Epithelial cell of esophagus (primary cell): ENCODE results near the gene CFI.

Source experiments
- DNase-seq: peaks from one replicate; pipeline ENCODE4 v3.0.0; 2010; ENCODE audit warnings: low read depth
- H3K4me3 ChIP-seq: 2 replicates; pipeline ENCODE4 v1.5.1; 2011; ENCODE audit warnings: mild to moderate bottlenecking, low read length, control low read depth
- CTCF ChIP-seq: IDR thresholded peaks from 2 replicates; pipeline ENCODE4 v1.5.1; 2011; ENCODE audit warnings: low read depth, mild to moderate bottlenecking, low read length, control low read depth, inconsistent platforms; ENCODE audit not compliant: insufficient read depth; ENCODE audit errors: missing control alignments

The CFI gene

DNA sequence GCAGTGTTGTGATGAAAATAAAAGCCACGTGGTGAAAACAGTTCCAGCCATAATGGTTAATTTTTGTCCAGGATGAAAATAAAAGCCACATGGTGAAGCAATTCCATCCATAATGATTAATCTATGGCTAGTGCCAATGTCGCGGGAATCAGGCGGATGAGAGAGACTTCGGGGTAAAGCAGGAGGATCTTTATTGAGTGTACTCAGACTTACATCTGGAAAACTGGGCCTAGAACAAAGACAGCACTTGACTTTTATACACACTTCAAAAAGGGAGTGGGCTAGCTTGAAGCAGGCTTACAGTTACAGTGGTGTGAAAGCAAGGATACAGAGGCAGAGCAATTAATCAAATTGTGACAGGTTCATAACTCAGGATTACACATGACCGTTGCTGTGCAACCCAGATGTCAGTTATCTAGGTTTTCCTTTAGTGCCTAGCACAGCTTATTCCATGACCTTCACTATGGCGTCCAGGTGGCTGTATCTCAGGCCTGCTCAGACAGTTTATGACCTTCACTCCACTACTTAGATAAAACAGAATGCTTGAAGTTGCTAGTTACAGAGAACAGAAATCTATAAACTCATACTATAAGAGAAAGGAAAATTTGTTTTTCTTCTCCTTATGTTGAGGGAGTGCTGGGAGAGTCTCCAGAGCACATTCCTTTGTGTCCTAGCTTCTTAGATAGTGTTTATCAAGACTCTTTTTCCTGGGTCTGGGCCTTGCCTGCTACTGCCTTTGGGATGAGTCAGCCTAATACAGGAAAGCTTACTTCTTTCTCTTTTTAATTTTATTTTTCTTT lies 66.0 kb downstream of the CFI start:
- TF ChIP-seq CTCF = no peak
- DNase-seq = no peak
- no peak overlapping the region for H3K4me3 ChIP-seq

DNA sequence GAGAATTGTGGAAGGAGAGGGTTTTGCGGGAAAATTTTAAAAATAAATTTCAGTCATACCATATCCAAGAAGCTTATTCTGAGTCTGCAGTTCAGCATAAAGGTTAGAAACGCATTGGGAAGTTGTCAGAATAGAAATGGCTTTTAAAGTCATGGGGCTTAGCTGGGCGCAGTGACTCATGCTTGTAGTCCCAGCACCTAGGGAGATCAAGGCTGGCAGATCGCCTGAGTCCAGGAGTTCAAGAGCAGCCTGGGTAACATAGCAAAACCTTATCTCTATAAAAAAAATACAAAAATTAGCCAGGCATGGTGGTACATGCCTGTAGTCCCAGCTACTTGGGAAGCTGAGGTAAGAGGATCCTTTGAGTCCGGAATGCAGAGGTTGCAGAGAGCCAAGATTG lies 68.1 kb downstream of the CFI start:
- DNase-seq = no peak
- no peak for TF ChIP-seq CTCF
- no peak overlapping the region for H3K4me3 ChIP-seq

DNA sequence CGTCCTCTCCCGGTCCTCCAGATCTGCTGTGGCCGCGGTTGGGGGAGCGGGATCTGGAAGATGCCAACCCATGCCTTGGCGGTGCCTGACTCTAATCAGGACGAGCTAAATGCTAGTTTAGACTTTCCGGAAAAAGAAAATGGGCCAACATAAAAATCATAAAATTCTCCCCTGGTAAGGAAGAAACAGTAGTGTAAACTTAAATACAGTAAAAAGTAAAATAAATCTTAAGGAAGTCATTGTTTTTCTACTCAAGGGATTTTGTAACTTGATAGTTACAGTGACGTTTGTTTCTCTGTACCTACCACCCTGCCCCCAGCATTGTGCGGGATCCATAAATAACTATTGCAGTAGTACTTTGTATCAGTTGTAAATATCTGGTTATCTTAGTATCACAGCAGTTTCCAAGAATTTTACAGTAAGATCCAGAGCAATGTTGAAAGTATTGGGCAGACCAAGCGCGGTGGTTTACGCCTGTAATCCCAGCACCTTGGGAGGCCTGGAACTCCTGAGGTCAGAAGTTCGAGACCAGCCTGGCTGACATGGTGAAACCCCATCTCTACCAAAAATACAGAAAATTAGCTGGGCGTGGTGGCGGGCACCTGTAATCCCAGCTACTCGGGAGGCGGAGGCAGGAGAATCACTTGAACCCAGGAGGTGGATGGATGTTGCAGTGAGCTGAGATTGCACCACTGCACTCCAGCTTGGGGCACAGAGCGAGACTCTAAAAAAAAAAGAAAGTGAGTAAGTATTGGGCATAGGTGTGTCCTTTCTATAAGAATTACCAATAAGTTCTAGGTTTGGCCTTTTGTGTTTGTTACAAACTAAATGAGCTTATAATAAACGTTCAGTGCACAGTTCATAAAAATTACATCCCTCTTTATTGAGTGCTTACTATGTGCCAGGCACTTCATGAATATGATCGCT lies 70.9 kb downstream of the CFI start:
- peak overlapping the region; percentile 93 for H3K4me3 ChIP-seq
- no peak for DNase-seq
- no peak for TF ChIP-seq CTCF

DNA sequence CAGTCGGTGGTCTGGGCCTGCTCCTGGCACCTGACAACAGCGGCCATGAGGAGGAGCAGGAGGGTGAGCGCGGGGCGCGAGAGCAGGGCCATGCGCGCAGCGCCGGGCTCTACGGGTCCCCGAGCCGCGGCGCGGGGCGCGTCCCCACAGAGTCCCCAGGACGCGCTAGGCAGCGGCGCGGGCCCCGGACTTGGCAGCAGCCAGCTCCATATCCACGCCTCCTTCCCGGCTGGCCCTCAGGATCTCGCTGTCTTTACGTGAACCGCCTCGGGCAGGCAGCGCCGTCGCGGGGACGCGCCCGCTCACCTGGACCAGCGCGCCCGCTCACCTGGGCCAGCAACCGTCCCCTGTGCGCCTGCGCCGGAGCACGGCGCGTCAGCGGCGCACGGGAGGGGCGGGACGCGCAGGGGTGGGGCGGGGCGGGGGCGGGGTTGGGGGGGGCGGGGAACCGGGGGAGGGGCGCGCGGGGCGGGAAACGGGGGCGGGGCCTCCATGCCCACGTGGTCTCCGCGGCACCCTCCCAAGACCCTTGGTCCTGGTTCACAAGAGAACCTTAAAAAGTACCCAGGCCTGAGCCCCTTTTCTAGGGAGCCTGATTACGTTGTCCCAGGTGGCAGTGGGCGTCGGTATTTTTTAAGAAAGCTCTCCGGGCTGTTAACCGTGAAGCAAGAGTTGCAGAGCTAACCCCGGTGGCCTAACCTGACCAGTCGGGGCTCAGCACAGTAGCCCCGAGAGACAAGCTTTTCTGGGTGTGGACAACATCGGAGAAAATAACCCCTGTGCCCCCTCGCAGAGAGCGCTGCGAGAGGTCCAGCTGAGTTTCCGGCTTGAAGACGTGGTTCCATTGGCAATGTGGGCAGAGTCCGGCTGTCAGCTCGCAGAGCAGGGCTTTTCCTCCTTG lies 71.8 kb downstream of the CFI start, which contains the start of gene PLA2G12A:
PLA2G12A (minus strand) TSS at position 353 of the 901 bp plus-strand sequence; CDS start at position 92, 261 bp downstream.
- peak; percentile 96 for DNase-seq

DNA sequence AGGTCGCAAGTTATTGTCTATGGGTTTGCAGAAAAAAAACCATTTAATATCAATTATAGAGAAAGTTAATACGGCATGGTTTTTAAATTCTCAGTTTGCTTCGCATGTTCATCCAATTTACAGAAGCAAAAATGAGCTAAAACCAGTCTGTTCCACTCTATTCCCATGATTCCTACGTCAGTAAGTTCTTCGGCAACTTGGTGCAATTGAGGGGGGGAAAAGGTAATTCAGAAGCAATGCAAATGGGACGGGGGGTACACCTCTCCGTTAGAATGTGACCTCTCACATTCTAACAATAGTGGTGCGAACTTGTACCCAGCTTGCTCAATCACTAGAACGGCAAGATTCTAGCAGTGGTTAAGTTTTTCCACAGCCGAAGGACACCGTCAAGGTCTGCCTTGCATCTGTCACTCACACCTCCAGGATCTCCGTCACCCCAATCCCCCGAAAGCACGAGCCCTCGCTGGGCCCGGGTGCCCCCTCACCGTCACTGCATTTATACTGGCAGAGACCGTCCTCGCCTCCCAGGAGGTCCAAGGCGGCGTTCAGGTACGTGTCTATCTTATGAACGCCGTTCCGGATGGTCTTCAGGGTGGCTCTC lies 72.6 kb downstream of the CFI start:
- H3K4me3 ChIP-seq = peak overlapping the region; percentile 77
- TF ChIP-seq CTCF = no peak
- peak; percentile 33 for DNase-seq

More for the DNA sequence above, 71.8 kb downstream of the CFI start, which contains the start of gene PLA2G12A:
- TF ChIP-seq CTCF = no peak
- peak within 1 kb of the TSS; percentile 93 for H3K4me3 ChIP-seq

GRCh38 chr4:109728385-109728784 lies 73.4 kb downstream of the CFI start:
- H3K4me3 ChIP-seq = peak overlapping the region; percentile 77
- DNase-seq = peak; percentile 24
- no peak for TF ChIP-seq CTCF
